Right atrium auricular region (tissue), 2 donors: ENCODE results near the gene BMS1. TPM values are rescaled to one million over a fixed set of nuclear protein-coding genes. Genes with fewer than 3 reads are reported as not detected.

Source experiments
- DNase-seq: peaks from one replicate; pipeline ENCODE4 v3.0.0-alpha.2; 2019; ENCODE audit warnings: low spot score
- H3K27ac ChIP-seq, 2 donors: fragments of 200-600 bp; sonication (generic); 1 replicate in 1 of 2; 2 replicates in 1 of 2; pipeline ENCODE4 v1.5.1; 2016 to 2019
- H3K27me3 ChIP-seq, 2 donors: fragments of 200-600 bp; sonication (generic); one replicate each; pipeline versions ENCODE4 v1.5.1 to v1.6.0; 2017 to 2019
- H3K36me3 ChIP-seq: fragments of 200-600 bp; sonication (generic); one replicate; pipeline ENCODE4 v1.5.1; 2016
- H3K4me1 ChIP-seq, 2 donors: fragments of 200-600 bp; sonication (generic); one replicate each; pipeline versions ENCODE4 v1.5.1 to v1.6.0; 2017 to 2019
- H3K4me3 ChIP-seq, 2 donors: fragments of 200-600 bp; sonication (generic); 1 replicate in 1 of 2; 2 replicates in 1 of 2; pipeline ENCODE4 v1.5.1; 2017 to 2019; ENCODE audit warnings: mild to moderate bottlenecking in 1 of 2, moderate library complexity in 1 of 2
- H3K9me3 ChIP-seq, 2 donors: fragments of 200-600 bp; sonication (generic); one replicate each; pipeline ENCODE4 v1.5.1; 2019
- CTCF ChIP-seq, 2 donors: fragments of 200-600 bp; sonication (generic); IDR thresholded peaks; one replicate each; pipeline ENCODE4 v1.5.1; 2019; ENCODE audit warnings: antibody characterized with exemption in 2 of 2
- total RNA-seq, 2 donors: library from RNA; depleted of rRNA; stranded (reverse); fragments of >200 nt; gene quantifications; one replicate each; pipeline ENCODE4 v1.1.0, GENCODE V29; 2016

The BMS1 gene
- total RNA-seq, 2 donors from 2014 or later, result 10.5 to 11.2 TPM

- H3K4me1 ChIP-seq, result no peaks in the 10 kb centered on the region
- DNase-seq, result no peak
- no peak for TF ChIP-seq CTCF (IDR thresholded peaks at IDR 0.05)
- no peak overlapping the region for H3K4me3 ChIP-seq
- H3K9me3 ChIP-seq, result no peaks in the 10 kb centered on the region
- H3K36me3 ChIP-seq, result no peaks in the 10 kb centered on the region
- H3K27me3 ChIP-seq, result no peaks in the 10 kb centered on the region
- H3K27ac ChIP-seq, result no peak overlapping the region
These were observed 14.7 kb upstream of the BMS1 start for GRCh38 chr10:42767906-42768305.

DNA sequence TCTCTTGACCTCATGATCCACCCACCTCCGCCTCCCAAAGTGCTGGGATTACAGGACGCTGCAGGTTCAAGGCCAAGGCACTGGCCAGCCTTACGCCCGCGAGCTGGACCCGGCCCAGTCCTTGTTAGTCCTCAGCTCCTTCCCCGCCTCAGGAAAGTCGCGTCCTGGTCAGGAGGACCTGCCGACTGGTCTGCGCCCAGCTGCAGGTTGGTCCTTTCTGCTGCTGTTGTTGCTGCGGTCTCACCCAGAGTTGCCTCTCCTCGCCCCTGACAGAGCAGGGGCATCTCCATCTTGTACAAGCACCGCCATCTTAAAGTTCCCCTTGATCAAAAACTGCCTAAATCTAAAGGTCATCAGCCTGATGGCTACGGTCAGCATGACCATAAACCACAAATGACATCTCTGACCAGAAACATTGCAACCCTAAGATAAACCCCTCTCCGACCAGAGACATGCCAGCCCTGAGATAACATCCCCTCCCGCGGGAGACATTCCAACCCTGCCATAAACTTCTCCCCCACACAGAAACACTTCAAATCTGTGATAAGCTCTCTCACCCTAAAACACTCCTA is 13.9 kb upstream of the BMS1 start:
- Histone ChIP-seq H3K27me3 (no peaks in the 10 kb centered on the region), H3K4me3 (no peak overlapping the region), H3K4me1 (no peaks in the 10 kb centered on the region), H3K36me3 (no peaks in the 10 kb centered on the region), H3K9me3 (no peaks in the 10 kb centered on the region), H3K27ac (no peak overlapping the region)
- TF ChIP-seq CTCF (IDR thresholded peaks at IDR 0.05), result no peak
- no peak for DNase-seq

DNA sequence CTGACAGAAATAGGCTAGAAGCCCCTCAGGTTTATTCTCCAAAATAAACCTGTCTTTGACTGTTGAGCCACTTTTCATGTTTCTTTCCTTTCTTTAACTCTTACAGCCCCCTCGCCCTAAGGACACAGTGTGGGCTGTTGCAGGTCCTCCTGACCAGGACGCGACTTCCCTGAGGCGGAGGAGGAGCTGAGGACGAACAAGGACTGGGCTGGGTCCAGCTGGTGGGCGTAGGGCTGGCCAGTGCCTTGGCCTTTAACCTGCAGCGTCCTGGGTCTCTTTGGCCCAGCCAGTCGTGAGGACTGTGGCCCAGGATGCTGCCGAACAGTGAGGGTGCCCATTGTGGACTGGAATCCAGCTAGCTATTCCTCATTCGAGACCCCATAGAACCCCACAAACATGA is 13.4 kb upstream of the BMS1 start:
- Histone ChIP-seq H3K36me3 (no peaks in the 10 kb centered on the region), H3K9me3 (no peaks in the 10 kb centered on the region), H3K27ac (no peak overlapping the region), H3K27me3 (no peaks in the 10 kb centered on the region), H3K4me3 (no peak overlapping the region), H3K4me1 (no peaks in the 10 kb centered on the region)
- DNase-seq, result no peak
- TF ChIP-seq CTCF (IDR thresholded peaks at IDR 0.05), result no peak

- Histone ChIP-seq H3K4me3 (no peak overlapping the region), H3K36me3 (no peaks in the 10 kb centered on the region), H3K4me1 (no peaks in the 10 kb centered on the region), H3K27ac (no peak overlapping the region), H3K27me3 (no peaks in the 10 kb centered on the region), H3K9me3 (no peaks in the 10 kb centered on the region)
- TF ChIP-seq CTCF (IDR thresholded peaks at IDR 0.05), result no peak
- no peak for DNase-seq
These were observed 12.9 kb upstream of the BMS1 start for GRCh38 chr10:42769673-42770072.

- DNase-seq, result no peak
- no peak for TF ChIP-seq CTCF (IDR thresholded peaks at IDR 0.05)
- Histone ChIP-seq H3K36me3 (no peaks in the 10 kb centered on the region), H3K9me3 (no peaks in the 10 kb centered on the region), H3K4me1 (no peaks in the 10 kb centered on the region), H3K4me3 (no peak overlapping the region), H3K27ac (no peak overlapping the region), H3K27me3 (no peaks in the 10 kb centered on the region)
These were observed 5.9 kb upstream of the BMS1 start for GRCh38 chr10:42776681-42777080.

DNA sequence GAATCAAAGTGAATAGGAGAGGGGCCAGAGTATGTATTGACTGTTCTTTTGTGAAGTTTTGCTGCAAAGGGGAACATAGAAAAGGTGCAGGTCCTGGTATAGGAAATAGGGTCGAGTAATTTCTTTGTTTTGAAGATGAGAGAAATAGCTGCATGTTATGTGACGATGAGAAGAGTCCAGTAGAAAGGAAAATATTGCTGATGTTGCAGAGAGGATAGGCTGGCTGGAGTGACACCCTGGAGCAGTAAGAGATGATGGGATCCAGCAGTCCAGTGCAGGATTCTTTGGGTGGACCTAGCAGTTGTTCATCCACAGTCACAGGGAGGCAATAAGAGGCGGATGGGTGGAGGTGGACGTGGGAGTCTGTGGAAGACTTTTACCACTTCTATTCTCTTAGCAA is 2.1 kb upstream of the BMS1 start:
- TF ChIP-seq CTCF (IDR thresholded peaks at IDR 0.05), result no peak
- Histone ChIP-seq H3K4me1 (peaks cover 0 to 9% of the 10 kb centered on the region in 2 donors), H3K9me3 (no peaks in the 10 kb centered on the region), H3K36me3 (peaks cover 14% of the 10 kb centered on the region), H3K27ac (no peak overlapping the region), H3K4me3 (no peak overlapping the region), H3K27me3 (no peaks in the 10 kb centered on the region)
- no peak for DNase-seq
